ENCODE measurements around the gene IL17B.
"Not testable (repeated sequence)": the region's sequence is repeated elsewhere in the genome, so short reads cannot be mapped to it uniquely, and the experiment has no call there.

Gene IL17B

DNA sequence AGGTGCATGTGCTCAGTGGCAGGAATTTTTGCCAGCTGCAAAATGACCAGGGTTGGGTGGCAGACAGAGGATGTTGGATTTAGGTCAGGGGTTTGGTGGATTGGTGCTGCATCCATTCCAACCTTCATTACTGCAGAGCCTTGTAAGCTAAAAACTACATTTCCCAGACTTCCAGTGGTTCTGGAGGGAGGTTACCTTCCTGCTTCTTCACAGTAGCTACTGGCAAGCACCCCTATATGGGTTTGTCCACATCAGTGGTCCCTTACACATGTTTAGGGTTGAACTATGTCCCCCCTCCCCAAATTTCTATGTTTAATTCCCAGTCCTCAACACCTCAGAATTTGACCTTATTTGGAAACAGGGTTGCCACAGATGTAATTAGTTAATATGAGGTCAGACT is 20.7 kb upstream of the IL17B start:
- no peak for DNase-seq

DNA sequence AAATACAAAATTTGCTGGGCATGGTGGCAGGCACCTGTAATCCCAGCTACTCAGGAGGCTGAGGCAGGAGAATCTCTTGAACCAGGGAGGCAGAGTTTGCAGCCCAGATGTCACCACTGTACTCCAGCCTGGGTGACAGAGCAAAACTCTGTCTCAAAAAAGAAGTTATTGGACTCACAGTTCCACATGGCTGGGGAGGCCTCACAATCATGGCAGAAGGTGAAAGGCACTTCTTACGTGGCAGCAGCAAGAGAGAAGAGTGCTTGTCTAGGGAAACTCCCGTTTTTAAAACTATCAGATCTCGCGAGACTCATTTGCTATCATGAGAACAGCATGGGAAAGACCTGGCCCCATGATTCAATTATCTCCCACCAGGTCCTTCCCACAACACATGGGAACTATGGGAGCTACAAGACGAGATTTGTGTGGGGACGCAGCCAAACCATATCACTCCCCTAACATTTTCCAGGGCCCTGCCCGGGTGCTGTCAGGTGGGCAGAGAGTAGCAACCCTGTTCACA is 19.7 kb upstream of the IL17B start:
- DNase-seq: not testable (repeated sequence)

DNA sequence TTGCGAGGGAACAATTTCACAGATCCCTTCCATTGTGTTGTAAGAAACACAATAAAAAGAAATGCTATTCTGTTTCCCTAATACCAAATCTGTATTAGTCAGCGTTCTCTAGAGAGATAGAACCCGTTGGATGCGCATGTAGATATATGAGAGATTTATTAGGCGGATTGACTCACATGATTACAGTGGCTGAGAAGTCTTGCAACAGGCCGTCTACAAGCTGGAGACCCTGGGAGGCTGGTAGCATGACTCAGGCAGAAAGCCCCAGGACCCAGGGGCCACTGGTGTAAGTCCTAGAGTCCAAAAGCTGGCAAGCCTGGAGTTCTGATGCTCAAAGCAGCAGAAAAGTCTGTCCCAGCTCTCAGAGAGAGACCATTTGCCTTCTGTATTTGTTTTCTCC is 18.4 kb upstream of the IL17B start:
- no peak for DNase-seq

DNA sequence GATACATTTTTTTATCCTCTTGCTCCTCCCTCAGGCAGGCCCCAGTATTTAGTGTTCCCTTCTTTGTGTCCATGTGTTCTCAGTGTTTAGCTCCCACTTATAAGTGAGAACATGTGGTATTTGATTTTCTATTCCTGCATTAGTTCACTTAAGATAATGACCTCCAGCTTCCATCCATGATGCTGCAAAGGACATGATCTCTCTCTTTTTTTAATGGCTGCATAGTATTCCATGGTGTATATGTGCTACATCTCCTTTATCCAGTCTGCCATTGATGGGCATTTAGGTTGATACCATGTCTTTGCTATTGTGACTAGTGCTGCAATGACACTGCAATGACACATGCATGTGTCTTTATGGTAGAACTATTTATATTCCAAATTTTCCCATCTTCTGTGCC is 15.9 kb upstream of the IL17B start:
- not testable (repeated sequence) for DNase-seq

DNA sequence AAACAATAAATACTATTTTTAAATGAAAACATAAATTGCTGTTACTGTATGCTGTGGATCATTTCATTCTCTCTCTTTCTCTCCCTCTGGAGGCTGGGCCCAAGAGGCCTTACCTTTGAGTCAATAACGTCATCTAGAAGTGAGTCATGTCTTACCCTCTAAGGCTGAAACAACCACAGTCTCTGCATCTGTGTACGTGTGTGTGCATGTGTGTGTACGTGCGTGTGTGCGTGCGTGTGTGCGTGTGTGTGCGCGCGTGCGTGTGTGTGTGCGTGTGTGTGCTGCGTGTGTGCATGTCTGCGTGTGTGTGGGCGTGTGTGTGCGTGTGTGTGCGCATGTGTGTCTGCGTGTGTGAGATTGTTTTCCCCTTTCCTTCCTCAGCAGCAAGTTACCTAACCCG is 13.6 kb upstream of the IL17B start:
- no peak for DNase-seq

DNA sequence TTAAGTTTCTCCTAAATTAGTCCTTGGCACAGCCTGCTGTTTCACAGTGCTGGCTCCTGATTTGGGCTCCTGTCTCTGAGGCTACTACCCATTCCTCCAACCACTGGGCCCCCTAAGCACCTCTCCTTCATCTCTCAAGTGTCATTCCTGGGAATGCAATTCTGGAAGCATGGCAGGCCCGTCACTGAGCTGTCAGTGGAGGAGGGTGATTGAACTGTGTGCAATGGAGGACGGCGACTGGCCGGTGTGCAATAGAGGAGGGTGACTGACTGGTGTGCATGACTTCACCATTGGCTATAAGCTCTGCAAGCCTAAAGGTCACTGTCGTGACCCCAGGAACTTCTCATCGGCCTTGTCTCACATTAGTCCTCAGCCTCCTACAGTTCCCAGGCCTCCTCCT is 12.4 kb upstream of the IL17B start:
- DNase-seq: no peak

DNA sequence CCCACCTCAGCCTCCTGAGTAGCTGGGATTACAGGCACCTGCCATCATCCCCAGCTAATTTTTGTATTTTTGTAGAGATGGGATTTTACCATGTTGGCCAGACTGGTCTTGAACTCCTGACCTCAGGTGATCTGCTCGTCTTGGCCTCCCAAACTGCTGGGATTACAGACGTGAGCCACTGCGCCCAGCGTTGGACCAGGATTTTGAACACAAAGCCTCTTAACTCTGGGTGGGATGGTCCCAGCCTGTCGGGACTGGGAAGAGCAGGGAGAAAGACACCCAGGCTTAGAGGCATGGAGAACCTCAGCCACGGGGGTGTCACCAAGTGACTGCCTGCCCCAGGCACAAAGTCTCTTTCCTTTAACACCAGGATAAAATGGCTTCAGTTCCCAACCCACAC is 12.0 kb upstream of the IL17B start:
- not testable (repeated sequence) for DNase-seq

DNA sequence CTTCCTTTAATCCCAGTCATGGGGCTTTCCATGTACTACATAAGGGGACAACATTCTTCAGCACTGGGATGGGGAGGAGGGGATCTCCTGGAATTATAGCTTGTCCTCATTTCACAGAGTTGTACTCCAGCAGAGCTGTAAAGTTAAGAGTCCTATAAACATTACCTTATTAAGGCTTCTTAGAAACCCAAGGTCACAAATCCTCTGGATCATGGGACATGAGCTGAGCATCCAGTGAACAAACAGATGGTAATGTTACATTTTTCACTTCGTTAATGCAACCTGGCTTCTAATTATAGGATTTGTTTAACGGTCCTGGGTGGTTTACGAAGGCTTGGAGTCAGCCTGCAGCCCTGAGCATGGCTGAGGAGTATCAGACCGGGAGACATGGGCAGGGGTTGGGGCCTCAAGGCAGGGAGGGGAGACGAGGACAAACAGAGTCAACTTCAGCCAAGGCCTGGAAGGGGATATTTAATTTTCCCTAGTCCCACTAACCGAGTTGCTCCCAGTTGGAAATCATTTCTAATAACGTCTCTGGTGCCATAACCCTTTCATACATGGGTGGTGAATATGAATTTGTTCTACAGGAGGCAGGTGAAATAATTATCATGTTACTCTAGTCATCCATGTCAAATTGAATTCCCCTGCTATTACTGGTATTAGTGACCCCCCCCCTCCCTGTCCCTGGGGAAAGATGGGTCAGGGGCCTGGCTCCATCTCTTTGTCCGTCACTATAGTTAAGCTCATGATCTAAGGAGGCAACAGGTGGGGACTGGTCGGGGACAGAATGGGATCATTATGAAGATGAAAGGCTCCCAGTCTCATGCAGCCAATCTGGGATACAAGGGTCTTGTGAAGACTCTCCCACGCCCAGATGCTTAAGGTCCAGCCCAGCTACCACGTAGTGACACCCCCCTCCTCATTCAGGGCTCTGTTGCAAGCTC is 10.7 kb upstream of the IL17B start:
- no peak for DNase-seq

DNA sequence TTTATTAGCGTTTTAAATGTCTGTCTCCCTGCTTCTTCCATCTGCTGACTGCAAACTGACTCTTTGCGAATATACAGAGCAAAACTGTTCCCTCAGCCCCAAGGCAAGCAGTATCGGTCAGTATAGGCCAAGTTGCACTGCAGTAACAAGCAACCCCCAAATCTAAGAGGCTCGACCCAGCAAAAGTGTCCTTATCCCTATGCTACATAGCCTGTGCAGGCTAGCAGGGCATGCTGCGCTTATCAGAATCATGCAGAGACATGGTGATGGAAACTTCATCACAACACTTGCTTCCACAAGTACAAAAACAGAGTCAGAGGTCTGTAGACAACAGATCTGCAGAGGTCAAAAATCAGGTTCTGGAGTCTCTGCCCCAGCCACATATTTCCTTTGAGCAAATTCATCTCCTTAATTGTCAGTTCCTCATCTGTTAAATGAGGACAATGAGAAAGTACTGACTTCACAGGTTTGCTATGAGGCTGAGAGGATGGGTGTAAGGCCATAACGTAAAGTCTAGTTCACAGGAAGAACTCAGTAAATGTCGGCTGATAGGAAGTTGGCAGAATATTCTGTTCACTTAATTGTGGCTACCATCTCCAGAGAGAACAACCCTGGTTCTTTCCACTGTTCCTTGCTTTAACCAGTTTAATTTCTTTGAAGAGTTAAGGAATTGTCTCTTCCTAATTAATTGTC is 9.6 kb upstream of the IL17B start:
- no peak for DNase-seq

DNA sequence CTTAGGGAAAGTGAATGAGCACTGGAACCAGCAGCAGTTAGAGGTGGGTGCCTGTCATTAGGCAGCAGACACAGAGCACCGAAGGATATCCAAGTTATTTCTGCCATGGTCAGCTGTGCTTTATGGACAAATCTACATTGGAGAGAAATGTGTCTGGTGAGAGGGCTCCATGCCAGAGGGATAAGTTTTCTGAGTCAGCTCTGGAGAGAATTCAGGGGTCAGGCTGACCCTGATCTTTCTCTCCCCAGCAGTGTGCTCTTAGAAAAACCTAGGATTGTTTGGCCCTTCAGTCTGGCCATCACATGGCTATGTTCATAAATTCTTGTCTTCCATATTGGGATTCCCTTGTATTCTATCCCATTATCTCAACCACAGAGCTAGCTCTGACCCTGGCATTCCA is 8.9 kb upstream of the IL17B start:
- no peak for DNase-seq

DNA sequence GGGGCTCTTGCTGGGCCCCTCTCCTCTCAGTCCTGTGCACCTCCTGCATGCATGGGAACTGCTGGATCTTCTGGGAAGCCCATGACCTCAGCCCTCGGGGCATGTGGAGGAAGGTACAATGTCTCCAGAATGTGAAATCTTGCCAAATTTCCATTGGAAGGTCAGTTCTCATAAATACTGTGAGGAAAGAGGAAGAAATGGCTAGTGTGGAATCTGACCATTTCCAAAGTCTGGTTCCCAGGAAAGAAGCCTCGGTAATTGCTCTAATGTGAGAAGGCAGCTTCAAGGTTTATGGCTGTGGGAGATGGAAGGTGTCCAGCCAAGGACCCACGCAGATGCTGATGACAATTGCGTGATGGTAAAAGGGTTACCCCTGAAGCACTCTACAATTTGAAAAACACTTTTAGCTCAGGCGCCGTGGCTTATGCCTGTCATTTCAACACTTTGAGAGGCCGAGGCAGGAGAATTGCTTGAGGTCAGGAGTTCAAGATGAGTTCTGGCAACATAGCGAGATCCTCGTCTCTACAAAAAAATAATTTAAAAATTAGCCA is 8.1 kb upstream of the IL17B start:
- no peak for DNase-seq

DNA sequence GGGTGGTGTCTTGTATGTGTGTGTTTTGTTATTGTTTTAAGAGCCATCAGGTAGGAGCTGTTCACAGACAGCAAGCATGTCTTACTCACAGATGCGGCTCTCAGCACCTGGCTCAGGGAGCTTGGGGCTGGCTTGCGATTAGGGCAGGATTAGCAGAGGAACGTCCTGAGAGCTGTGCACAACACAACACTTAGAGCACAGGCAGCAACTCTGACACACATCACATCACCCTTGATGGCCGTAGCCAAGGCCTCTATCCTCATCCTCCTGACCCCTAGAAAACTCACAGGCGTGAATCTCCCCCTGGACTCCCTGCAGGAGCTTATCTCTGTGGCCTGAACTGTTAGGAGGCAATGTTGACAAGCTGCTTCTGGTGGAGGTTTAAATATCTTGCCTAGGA is 7.1 kb upstream of the IL17B start:
- DNase-seq: no peak

DNA sequence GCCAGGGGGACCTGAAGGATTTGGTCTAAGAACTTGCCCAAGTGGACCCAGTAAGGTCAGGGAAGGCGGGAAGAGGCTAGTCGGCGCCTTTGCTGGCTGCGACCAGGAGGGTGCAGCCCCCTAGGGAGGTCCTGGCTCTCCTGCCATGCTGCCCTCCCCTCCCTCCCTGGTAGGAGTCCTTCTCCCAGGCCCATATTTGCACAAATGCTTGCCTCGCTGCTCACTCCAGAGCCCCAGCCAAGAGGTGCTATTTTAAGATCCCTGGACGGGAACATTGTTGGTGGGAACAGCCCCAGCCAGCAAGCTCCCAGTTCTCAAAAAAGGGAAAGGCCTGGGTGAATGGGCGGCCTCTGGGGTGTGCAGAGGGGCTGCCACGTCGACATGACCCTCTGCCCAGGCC is 4.3 kb upstream of the IL17B start:
- DNase-seq: no peak

DNA sequence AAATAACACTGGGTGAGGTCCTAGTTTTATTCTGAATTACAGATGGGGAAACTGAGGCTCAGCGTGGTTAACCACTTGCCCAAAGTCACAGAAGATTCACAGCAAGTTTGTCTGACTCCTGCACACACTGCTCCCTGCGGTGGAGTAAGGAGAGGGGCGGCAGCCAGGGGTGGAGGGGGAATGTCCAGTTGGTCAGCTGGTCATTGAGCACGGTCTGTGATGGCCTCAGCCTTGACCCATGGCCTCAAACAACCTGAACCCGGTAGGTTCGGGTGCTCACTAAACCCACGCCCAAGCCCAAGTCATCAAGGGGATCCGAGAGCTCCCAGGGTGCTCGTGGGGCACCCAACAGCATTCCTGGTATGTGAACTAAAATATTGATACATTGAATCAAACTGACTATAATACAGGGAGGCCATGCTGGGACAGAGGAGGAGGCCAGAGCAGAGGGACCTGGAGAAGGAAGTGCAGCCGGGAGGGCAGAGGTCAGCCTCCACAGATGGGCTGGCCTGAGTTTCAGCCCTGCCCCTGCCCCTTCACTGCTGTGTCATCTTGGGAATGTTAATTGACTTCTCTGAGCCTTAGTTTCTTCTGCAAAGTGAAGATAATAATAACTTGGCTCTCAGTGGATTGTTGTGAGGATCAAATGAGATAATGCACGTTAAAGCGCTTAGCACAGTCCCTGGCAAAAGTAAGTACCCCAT is 3.6 kb upstream of the IL17B start:
- no peak for DNase-seq

DNA sequence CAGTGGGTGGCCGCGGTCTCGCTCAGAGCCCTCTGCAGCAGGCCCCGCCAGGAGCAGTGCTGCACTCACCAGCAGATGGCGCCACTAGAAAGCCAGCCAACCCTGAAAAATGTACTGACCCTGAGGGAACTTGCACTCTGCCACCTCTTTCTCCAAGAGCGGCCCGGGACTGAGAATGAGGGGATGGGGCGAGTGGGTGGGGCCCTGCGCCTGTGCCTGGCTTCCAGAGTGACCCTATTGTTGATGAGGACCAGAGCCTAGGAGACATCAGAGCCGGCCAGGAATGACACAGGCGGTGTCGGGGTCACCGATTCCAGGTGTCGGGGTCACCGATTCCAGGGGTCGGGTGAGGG is 2.9 kb upstream of the IL17B start:
- no peak for DNase-seq

DNA sequence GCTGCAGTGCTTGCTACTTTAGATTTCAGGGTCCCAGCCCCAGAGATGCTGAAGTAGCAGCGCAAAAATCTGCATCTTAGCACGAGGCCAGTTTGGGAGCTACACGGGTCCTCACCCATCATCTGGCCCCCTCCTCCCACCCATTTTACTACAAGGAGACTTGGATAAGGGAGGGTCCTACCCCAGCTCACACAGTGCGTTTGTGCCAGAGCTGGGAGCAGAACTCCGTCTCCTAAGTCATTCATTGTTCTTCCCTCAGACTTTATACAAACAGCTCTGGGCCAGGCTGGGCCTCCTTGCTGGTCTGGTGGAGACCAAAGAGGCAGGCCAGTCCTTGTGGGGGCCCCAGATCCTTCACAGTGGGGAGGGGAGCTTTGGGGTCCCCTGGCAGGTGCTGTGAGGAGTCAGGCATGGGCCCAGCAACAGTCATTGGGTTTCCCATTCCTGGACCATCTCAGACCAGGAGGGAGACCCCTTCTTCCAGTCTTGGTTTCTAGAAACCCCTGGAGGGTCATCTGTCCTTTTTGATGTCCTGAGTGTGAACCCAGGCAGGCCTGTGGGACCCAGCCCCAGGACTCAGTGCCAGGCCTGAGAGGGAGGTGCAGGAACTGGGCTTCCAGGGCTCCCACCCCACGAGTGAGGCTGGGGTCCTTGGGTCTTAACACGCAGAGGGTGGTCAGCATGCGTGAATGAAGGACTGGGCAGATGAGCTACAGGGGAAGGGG is 2.3 kb upstream of the IL17B start:
- no peak for DNase-seq

DNA sequence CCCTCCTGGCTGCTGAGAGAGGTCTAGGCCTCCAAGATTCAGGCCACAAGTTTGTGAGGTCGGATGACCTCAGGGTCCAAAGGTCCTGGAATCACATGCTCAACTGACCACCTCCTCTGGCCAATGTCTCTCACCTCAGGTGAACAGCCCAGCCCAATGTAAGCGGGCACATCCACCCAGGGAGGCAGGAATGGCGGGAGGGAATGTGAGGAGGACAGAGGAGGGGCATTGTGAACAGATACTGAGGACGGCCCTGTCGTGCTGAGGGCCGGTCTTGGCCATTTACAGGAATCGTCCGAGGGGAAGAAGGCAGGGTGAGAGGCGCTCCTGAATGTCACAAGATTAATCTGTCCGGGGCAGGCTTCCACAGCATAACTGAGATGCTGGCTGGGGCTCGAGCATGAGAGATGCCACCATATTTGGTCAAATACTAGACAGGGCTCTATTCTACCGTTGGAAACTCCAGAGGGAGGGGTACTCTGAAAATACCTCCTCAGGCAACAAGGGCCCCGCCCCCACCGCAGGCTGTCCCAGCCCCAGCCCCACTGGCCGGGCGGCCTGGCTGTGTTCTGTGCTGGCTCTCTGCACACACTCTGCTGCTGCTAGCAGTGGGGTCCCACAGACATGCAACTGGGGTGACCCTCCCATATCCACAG is 1.5 kb upstream of the IL17B start:
- DNase-seq: no peak

DNA sequence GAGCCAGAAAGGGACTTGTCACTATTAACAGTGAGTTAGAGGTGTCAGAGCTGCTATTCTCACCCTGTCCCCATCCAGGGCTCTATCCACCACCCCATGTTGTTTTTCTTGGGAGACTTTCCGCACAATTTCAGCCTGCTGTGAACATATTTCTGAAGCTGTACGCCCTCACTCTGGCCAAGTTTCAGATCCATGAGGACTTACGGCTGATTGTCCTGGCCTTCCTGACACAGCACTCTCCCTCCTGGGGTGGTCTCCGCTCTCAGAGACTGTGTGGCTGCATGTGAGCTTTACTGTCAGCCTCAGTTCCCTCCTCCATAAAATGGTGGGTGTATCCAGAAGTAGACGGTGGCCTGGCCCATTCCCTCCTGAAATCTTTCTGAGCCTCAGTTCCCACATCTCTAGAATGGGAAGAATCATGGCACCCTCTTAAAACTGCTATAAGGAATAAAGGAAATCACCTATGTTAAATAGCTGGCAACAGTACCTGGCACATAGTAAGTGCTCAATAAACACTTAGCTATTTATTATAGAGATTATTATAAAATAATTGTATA is 804 bp upstream of the IL17B start:
- DNase-seq: no peak

DNA sequence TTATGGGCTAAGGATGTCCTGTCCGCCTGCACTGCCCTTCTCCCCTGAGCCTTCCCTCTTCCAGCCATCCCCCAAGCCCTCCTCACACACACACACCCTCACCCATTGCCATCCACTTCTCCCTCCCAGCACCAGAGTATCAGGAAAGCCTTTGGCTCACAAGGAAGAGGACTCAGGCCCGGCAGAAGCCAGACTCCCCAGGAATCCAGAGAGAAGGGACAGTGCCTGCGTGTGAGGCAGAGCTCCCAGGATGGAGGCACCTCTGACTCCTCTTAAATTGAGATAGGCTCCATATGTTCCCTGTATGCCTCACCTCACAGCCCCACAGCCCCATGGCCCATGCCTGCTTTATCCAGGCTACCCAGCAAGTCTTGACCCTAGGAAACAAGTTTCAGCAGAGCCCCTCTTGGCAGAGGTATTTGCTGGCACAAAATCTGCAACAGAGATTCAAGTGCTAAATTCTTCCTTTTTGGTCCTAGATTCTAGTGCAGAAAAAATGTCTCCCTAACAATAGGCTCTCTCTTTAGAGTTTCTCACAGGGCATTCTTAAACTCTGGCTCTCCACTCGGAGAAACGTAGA is 761 bp downstream of the IL17B start:
- no peak for DNase-seq

DNA sequence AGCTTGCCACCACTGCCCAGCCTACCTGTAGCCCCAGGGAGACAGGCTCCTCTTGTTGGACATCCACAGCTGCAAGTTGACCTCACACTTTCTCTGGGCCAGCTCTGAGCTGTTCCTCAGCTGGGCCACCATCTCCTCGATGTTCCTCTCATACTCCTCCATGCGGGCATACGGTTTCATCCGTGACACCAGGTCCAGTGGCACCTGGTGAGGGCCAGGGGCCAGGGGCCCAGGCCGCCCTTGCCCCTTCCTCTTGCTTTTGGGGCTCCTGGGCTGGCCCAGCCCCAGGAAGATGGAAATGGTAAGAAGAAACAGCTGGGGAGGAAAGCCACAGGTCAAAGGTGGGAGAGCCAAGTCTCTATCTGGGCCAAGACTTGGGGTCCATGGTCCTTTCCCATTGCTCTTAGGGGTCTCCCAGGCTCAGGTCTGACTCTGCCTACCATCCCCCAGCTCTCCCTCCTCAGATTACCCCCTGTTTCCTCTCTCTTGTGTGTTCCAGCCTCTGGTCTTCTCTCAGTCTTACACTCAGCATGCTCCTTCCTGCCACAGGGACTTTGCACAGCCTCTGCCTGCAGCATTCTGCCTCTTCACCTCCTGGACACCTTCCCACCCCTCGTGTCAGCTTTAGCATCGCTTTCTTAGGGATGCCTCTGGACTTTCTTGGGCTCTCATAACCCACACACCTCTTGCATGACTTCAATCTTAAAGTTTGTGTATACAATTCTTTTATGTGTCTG is 2.2 kb downstream of the IL17B start:
- DNase-seq: no peak

DNA sequence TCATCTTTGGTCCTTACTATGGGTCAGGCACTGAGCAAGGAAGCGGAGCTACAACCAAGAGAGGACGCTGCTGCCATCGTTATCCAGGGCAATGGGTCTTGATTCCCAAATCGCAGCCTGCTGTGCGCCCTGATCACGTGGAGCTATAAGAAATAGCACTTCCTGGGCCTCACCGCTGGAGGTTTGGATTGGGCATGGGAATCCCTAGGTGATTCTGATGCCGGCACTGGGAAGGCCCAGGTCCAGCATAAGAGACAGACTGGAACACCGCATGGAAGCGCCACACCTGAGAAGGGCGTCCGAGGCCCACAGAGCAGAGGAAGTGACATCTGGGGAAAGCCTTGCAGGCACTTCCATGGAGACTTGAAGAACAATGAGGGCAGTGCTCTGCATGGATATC is 3.0 kb downstream of the IL17B start:
- DNase-seq: no peak
